Sigmoid colon (tissue), 7 donors: Measurements from ENCODE around the gene HSPG2. TPM values are rescaled to one million over a fixed set of nuclear protein-coding genes. Genes with fewer than 3 reads are reported as not detected.
"Not testable (repeated sequence)": the region's sequence is repeated elsewhere in the genome, so short reads cannot be mapped to it uniquely, and the experiment has no call there.

Experiments used
- DNase-seq: peaks from one replicate; pipeline ENCODE4 v3.0.0-alpha.2; 2019
- H3K27ac ChIP-seq, 4 donors: fragments of 200-600 bp; sonication (generic); one replicate each; pipeline ENCODE4 v1.5.1; 2016 to 2019; ENCODE audit warnings: mild to moderate bottlenecking in 1 of 4
- H3K27me3 ChIP-seq, 3 donors: fragments of 200-600 bp; sonication (generic); one replicate each; pipeline ENCODE4 v1.5.1; 2019; ENCODE audit warnings: mild to moderate bottlenecking in 1 of 3
- H3K36me3 ChIP-seq, 4 donors: fragments of 200-600 bp; sonication (generic); one replicate each; pipeline ENCODE4 v1.5.1; 2016 to 2019
- H3K4me1 ChIP-seq, 4 donors: fragments of 200-600 bp; sonication (generic); one replicate each; pipeline ENCODE4 v1.5.1; 2017 to 2019
- H3K4me3 ChIP-seq, 4 donors: fragments of 200-600 bp; sonication (generic); one replicate each; pipeline ENCODE4 v1.5.1; 2017 to 2019; ENCODE audit warnings: mild to moderate bottlenecking in 2 of 4, moderate library complexity in 1 of 4
- H3K9me3 ChIP-seq, 4 donors: fragments of 200-600 bp in 3 of 4; sonication (generic) in 3 of 4; one replicate each; pipeline versions ENCODE4 v1.5.1 to v1.6.1; 2013 to 2019
- CTCF ChIP-seq, 4 experiments: fragments of 450-650 bp in 3 of 4; fragments of 200-600 bp in 1 of 4; IDR thresholded peaks; one replicate each; pipeline ENCODE4 v1.5.1; 2016 to 2019; ENCODE audit warnings: antibody characterized with exemption in 4 of 4, mild to moderate bottlenecking in 3 of 4, moderate library complexity in 2 of 4
- EP300 ChIP-seq, 4 donors: sonication (generic); formaldehyde crosslinking; IDR thresholded peaks; one replicate each; pipeline ENCODE4 v1.6.1; 2017; ENCODE audit warnings: antibody characterized with exemption in 4 of 4
- POLR2A ChIP-seq, 2 donors: fragments of 450-650 bp; IDR thresholded peaks; one replicate each; pipeline ENCODE4 v1.6.1; 2016; ENCODE audit warnings: antibody characterized with exemption in 2 of 2, mild to moderate bottlenecking in 2 of 2, moderate library complexity in 2 of 2
- POLR2AphosphoS5 ChIP-seq, 4 donors: sonication (generic); formaldehyde crosslinking; IDR thresholded peaks; one replicate each; pipeline ENCODE4 v1.6.1; 2017; ENCODE audit warnings: antibody characterized with exemption in 4 of 4
- WGBS, 2 donors: extraction: QIAGEN DNeasy Blood & Tissue Kit; methylation state at CpG; one replicate each; pipeline ENCODE4 v1.1.7; 2013; 5-methylcytosine and 5-hydroxymethylcytosine counted together
- intact Hi-C: fragments of 100-400 bp; cut with DNase I; formaldehyde crosslinking; loops from one replicate; pipeline ENCODE4 v1.15.1; 2023
- polyA plus RNA-seq, 3 donors: library from polyadenylated mRNA; stranded (reverse); fragments of 200-250 nt; gene quantifications; one replicate each; pipeline ENCODE4 v1.2.3, GENCODE V29; 2013
- total RNA-seq, 4 donors: library from RNA; depleted of rRNA; stranded (reverse); fragments of >200 nt; gene quantifications; one replicate each; pipeline ENCODE4 v1.1.0, GENCODE V29; 2016
- donor health status: healthy with polysubstance abuse.
- donor health status: Bipolar disorder and iron deficiency.
- donor health status: healthy.

HSPG2 gene
- total and polyA plus RNA-seq, 7 donors, result 6.0 to 761 (median 104) TPM

GRCh38 chr1:21782349-21782867 lies 154.7 kb downstream of the HSPG2 start:
- DNase-seq, result no peak
- peak overlapping the region; percentile 96 to 100 (median 99) for H3K27ac ChIP-seq
- TF ChIP-seq EP300 (IDR thresholded peaks at IDR 0.05) (no peak), POLR2A (IDR thresholded peaks at IDR 0.05) (no peak), POLR2AphosphoS5 (IDR thresholded peaks at IDR 0.05) (no peak)
- 0% methylated on average over 37 of the region's 37 CpGs for WGBS, 2 donors
- H3K27me3 ChIP-seq, result no peaks in the 10 kb centered on the region
- no peaks in the 10 kb centered on the region for H3K36me3 ChIP-seq
- intact Hi-C loops, result loop anchor here (2.0 to 5.0 kb wide), 2 partner anchors 182 to 245 kb away; no protein-coding TSS in a partner anchor
- H3K4me3 ChIP-seq, result peak overlapping the region; percentile 84 to 97 (median 94)
- H3K4me1 ChIP-seq, result peaks cover 0 to 31% (median 24%) of the 10 kb centered on the region in 4 donors
- no peaks in the 10 kb centered on the region for H3K9me3 ChIP-seq

- WGBS, 2 donors, result 1% methylated on average over 17 of the region's 17 CpGs
- Histone ChIP-seq H3K27ac (peak overlapping the region; percentile 96 to 100 (median 99)), H3K27me3 (no peaks in the 10 kb centered on the region), H3K4me1 (peaks cover 0 to 31% (median 24%) of the 10 kb centered on the region in 4 donors), H3K36me3 (no peaks in the 10 kb centered on the region), H3K9me3 (no peaks in the 10 kb centered on the region), H3K4me3 (peak overlapping the region; percentile 84 to 97 (median 94))
- intact Hi-C loops, result loop anchor here (2.0 to 5.0 kb wide), 2 partner anchors 183 to 245 kb away; no protein-coding TSS in a partner anchor
- peak; percentile 28 for DNase-seq
- TF ChIP-seq CTCF (IDR thresholded peaks at IDR 0.05), result no peak
- no peak for TF ChIP-seq POLR2A (IDR thresholded peaks at IDR 0.05)
- TF ChIP-seq POLR2AphosphoS5 (IDR thresholded peaks at IDR 0.05), result no peak
- no peak for TF ChIP-seq EP300 (IDR thresholded peaks at IDR 0.05)
These were observed 155.2 kb downstream of the HSPG2 start for GRCh38 chr1:21781815-21782348.

- no peak for DNase-seq
- 75 to 87% methylated on average over 12 of the region's 12 CpGs for WGBS, 2 donors
- no peak overlapping the region for H3K4me3 ChIP-seq
These were observed 157.2 kb downstream of the HSPG2 start for GRCh38 chr1:21779613-21780521.

GRCh38 chr1:21778405-21778727 lies 158.7 kb downstream of the HSPG2 start:
- intact Hi-C loops, result no loop called here
- DNase-seq, result no peak
- Histone ChIP-seq H3K4me3 (no peak overlapping the region), H3K4me1 (peaks cover 0 to 36% (median 32%) of the 10 kb centered on the region in 4 donors), H3K9me3 (no peaks in the 10 kb centered on the region), H3K27me3 (no peaks in the 10 kb centered on the region), H3K27ac (no peak overlapping the region), H3K36me3 (no peaks in the 10 kb centered on the region)
- WGBS, 2 donors, result 96 to 97% methylated on average over 2 of the region's 2 CpGs
- TF ChIP-seq POLR2A (IDR thresholded peaks at IDR 0.05) (no peak), POLR2AphosphoS5 (IDR thresholded peaks at IDR 0.05) (no peak), EP300 (IDR thresholded peaks at IDR 0.05) (no peak), CTCF (IDR thresholded peaks at IDR 0.05) (no peak)

More at GRCh38 chr1:21779613-21780521, 157.2 kb downstream of the HSPG2 start:
- intact Hi-C loops, result loop anchor here (5.0 kb wide), 1 partner anchor 247 kb away; no protein-coding TSS in a partner anchor
- Histone ChIP-seq H3K36me3 (no peaks in the 10 kb centered on the region), H3K27ac (no peak overlapping the region), H3K27me3 (no peaks in the 10 kb centered on the region), H3K4me1 (peaks cover 0 to 40% (median 33%) of the 10 kb centered on the region in 4 donors), H3K9me3 (no peaks in the 10 kb centered on the region)
- TF ChIP-seq POLR2A (IDR thresholded peaks at IDR 0.05) (no peak), CTCF (IDR thresholded peaks at IDR 0.05) (no peak), EP300 (IDR thresholded peaks at IDR 0.05) (no peak), POLR2AphosphoS5 (IDR thresholded peaks at IDR 0.05) (no peak)

- DNase-seq, intact Hi-C loops, H3K27me3 ChIP-seq, H3K27ac ChIP-seq, H3K4me3 ChIP-seq, H3K9me3 ChIP-seq, H3K36me3 ChIP-seq: not testable (repeated sequence)
- peaks cover 0 to 35% (median 29%) of the 10 kb centered on the region in 4 donors for H3K4me1 ChIP-seq
- 87% methylated on average over 5 of the region's 5 CpGs for WGBS, 2 donors
These were observed 160.2 kb downstream of the HSPG2 start for GRCh38 chr1:21776925-21777324.
